GM19328 (cell line): ENCODE data around the gene RPL27.

Experiments used
- ATAC-seq: cut with Tn5 transposase; IDR thresholded peaks from one replicate; pipeline ENCODE4 v1.9.1; 2021; ENCODE audit warnings: mild to moderate bottlenecking, moderate library complexity; ENCODE audit not compliant: unreplicated experiment

Gene RPL27

GRCh38 chr17:43020789-43021740 is 22.8 kb downstream of the RPL27 start:
- no peak for ATAC-seq

- ATAC-seq = no peak
Observed at GRCh38 chr17:43021741-43022512, 23.7 kb downstream of the RPL27 start, which contains the start of gene VAT1. VAT1 (minus strand) TSS chr17:43022385; CDS start chr17:43022322, 63 bp downstream.

- ATAC-seq = no peak
Observed at GRCh38 chr17:43024407-43025289, 26.4 kb downstream of the RPL27 start, which contains the start of gene RND2. RND2 (plus strand) TSS chr17:43025231; CDS start chr17:43025348, 117 bp downstream.

- no peak for ATAC-seq
Observed at GRCh38 chr17:43025290-43025657, 27.1 kb downstream of the RPL27 start.

- no peak for ATAC-seq
Observed at GRCh38 chr17:43025766-43026537, 27.7 kb downstream of the RPL27 start.

GRCh38 chr17:43026595-43026994 is 28.4 kb downstream of the RPL27 start:
- no peak for ATAC-seq

GRCh38 chr17:43027091-43028032 is 29.1 kb downstream of the RPL27 start:
- no peak for ATAC-seq

GRCh38 chr17:43028221-43028861 is 30.1 kb downstream of the RPL27 start:
- no peak for ATAC-seq

GRCh38 chr17:43030137-43030767 is 32.0 kb downstream of the RPL27 start:
- ATAC-seq = no peak

GRCh38 chr17:43031666-43032065 is 33.4 kb downstream of the RPL27 start:
- no peak for ATAC-seq

- ATAC-seq = no peak
Observed at GRCh38 chr17:43033948-43034881, 36.0 kb downstream of the RPL27 start.

- ATAC-seq = no peak
Observed at GRCh38 chr17:43034894-43035293, 36.7 kb downstream of the RPL27 start.

GRCh38 chr17:43039646-43040045 is 41.4 kb downstream of the RPL27 start:
- no peak for ATAC-seq

- ATAC-seq = no peak
Observed at GRCh38 chr17:43040655-43041054, 42.4 kb downstream of the RPL27 start.

- ATAC-seq = no peak
Observed at GRCh38 chr17:43042025-43042628, 43.9 kb downstream of the RPL27 start.

- ATAC-seq = no peak
Observed at GRCh38 chr17:43043307-43043706, 45.1 kb downstream of the RPL27 start.
